Choroid plexus epithelial cell (primary cell): ENCODE data around the gene ERICH6B.

ENCODE experiments used
- DNase-seq: peaks from one replicate; pipeline ENCODE4 v3.0.0-alpha.2; 2010; ENCODE audit warnings: low read depth
- H3K4me3 ChIP-seq: 2 replicates; pipeline ENCODE4 v1.5.1; 2011; ENCODE audit warnings: low read depth, mild to moderate bottlenecking, control low read depth, low read length, moderate library complexity
- CTCF ChIP-seq: conservative IDR thresholded peaks from 2 replicates; pipeline ENCODE4 v1.5.1; 2011; ENCODE audit warnings: low read depth, mild to moderate bottlenecking, control low read depth, inconsistent platforms, low read length, moderate library complexity

Gene ERICH6B

DNA sequence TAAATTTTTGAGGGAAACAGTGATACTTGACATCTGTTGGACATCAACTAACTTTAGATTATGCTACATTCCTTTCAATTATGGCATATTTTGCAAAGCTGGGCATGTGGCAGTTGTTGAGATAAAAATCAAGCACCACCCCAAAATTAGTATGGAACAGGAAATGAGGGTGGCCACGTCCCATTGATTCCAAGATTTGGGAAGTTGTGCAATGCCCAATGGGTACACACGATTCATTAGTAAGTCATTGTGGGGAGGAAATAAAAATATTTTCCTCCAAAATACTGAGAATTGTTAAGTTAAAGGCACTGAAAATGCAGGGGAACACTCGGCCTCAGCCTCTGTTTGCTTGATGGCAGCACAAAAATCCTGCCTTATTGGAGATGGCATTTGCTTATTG lies 7.6 kb downstream of the ERICH6B start:
- no peak for TF ChIP-seq CTCF
- DNase-seq, result no peak
- no peak overlapping the region for H3K4me3 ChIP-seq

DNA sequence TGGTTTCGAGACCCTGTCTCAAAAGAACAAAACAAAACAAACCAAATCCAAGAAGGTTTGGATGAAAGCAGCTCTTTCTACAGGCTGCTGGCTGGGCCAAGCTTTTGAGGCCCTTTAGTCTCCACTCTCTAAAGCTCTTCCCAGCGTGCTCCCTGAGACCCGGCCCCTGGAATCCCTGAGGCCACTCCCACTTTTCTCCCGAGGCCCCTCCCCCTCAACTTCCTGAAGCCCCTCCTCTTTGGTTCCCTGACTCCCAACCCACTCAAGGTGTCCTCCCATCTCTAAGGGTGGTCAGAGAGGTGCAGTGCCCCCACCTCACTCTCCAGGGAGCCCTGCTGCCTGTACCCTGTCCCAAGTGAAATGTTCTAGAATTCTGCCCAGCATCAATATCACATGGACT lies 10.6 kb downstream of the ERICH6B start:
- H3K4me3 ChIP-seq, result no peak overlapping the region
- DNase-seq, result no peak
- TF ChIP-seq CTCF, result no peak

- no peak for DNase-seq
- no peak overlapping the region for H3K4me3 ChIP-seq
- no peak for TF ChIP-seq CTCF
Measured at GRCh38 chr13:45603338-45603737, 12.2 kb downstream of the ERICH6B start.

DNA sequence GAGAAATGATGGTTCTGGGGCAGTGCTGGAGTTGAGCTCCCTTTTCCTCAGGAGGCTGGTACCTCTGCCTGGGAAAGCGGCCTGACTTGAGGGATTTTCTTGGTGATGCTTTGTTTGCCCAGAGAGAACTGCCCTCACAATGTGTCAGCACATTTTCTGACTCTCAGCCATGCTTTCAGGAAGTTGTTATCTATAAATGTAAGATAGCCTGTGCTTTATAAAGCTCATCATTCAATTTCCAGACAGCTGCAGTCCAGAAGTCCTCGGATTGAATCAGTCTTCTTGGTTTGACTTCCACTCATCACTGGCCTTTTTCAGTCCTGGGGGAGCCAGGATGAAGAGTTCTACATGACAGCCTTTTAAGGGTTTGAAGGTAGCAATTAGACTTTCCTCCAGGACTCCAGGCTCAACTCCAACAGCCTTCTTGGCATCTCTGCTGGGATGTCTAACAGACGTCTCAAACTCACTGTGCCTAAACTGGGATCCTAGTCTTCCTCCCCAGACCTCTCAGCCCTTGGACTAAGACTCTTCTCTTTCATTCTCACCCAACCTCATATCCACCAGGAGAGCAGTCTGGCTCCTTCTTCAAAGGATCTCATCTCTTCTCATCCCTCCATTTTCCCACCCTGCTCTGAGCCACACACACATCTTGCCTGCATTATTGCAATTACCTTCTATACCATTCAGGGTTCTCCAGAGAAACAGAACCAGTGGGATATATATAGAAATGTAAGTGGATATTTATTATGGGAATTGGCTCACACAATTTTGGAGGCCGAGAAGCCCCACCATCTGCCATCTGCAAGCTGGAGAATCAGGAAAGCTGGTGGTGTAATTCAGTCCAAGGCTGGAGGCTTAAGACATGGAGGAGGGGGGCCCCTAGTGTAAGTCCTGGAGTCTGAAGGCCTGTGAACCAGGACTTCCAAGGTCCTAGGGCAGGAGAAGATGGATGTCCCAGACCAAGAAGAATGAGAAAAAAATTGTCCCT lies 13.1 kb downstream of the ERICH6B start:
- TF ChIP-seq CTCF, result no peak
- peak; percentile 4 for DNase-seq
- H3K4me3 ChIP-seq, result no peak overlapping the region

DNA sequence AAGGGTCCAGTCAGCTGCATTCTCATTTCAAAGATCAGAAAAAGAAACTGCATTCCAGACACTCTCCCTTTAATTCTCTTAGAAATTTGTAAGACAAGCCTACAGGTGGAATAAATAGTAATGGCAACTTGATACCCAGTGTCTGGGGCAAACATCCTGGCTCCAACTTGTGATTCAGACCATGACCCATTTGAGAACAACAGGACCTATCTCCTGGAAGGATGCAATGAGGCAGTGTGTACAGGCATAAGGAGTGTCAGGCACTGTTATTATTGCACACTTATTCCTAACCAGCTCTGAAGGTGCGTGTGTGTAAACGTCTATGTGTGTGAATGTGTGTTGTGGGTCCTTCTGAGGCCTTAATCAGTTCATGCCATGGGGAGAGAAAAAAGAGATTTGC lies 13.9 kb downstream of the ERICH6B start:
- no peak for DNase-seq
- no peak for TF ChIP-seq CTCF
- no peak overlapping the region for H3K4me3 ChIP-seq

GRCh38 chr13:45598597-45598996 lies 16.9 kb downstream of the ERICH6B start:
- TF ChIP-seq CTCF, result no peak

GRCh38 chr13:45596800-45597475 lies 18.6 kb downstream of the ERICH6B start:
- H3K4me3 ChIP-seq, result no peak overlapping the region
- DNase-seq, result no peak
- TF ChIP-seq CTCF, result no peak

More at GRCh38 chr13:45598597-45598996, 16.9 kb downstream of the ERICH6B start:
- no peak for DNase-seq
- no peak overlapping the region for H3K4me3 ChIP-seq
